HG03097 (cell line): ENCODE measurements around the gene GNL3L.
"Not testable (repeated sequence)": the region's sequence is repeated elsewhere in the genome, so short reads cannot be mapped to it uniquely, and the experiment has no call there.

Source experiments
- ATAC-seq: cut with Tn5 transposase; IDR thresholded peaks from one replicate; pipeline ENCODE4 v1.9.1; 2021; ENCODE audit not compliant: unreplicated experiment, low FRiP score

Gene GNL3L

DNA sequence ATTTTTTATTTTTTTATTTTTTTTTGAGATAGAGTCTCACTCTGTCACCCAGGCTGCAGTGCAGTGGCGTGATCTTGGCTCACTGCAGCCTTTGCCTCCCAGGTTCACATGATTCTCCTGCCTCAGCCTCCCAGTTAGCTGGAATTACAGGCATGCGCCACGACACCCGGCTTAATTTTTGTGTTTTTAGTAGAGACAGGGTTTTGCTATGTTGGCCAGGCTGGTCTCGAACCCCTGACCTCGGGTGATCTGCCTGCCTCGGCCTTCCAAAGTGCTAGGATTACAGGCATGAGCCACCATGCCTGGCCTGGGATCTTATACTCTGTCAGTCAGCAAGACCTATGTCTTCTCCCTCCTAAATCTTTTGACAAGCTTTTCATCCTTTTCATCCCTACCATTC is 25.0 kb downstream of the GNL3L start:
- ATAC-seq = not testable (repeated sequence)

DNA sequence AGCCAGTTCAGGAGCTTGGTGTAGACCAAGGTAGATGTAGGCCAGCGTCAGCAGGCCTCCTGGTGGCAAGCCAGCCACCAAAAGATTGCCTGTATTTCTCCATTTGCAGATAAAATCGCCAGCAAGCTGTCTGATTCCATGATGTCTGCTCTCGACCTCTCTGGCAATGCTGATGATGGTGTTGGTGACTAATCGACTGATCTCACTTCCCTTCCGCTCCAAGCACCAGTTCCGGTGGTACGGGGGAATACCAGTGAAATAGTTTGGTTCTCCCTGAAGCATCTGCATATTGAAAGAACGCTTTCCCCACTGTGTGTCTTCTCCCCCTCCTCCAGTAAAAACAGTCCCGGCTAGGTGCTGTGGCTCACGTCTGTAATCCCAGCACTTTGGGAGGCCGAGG is 30.4 kb downstream of the GNL3L start:
- ATAC-seq = no peak

DNA sequence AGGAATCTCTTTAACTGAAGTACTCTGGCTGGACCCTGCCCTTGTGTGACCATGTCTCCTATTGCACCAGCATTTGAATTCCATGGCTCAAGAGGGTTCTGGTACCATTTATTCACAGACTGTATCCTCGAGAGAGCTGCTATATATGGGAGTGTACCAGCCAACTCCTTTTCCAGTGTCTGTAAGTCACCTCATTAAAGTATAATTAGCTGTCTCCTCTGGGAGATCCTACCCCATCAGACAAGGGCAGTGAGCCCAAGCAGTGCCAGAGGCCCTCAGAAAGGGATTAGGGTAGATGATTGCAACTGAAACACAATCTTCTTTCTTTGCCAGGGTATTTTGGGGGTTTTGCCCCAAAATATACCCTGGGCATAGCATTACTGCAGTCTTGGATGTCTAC is 31.6 kb downstream of the GNL3L start:
- no peak for ATAC-seq

DNA sequence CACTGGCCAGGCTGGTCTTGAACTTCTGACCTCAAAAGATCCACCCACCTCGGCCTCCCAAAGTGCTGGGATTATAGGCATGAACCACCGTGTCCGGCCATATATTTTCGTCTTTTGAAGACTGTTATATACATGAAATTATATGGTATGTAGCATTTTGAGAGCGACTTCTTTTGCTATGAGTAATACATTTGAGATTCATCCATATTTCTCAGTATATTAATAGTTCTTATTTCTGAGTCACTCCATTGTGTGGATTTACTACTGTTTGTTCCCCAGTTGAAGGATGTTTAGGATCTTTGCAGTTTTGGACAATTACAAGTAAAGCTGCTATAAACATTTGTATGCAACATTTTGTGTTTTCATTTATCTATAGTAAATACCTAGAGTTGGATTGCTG is 34.9 kb downstream of the GNL3L start:
- ATAC-seq = no peak

DNA sequence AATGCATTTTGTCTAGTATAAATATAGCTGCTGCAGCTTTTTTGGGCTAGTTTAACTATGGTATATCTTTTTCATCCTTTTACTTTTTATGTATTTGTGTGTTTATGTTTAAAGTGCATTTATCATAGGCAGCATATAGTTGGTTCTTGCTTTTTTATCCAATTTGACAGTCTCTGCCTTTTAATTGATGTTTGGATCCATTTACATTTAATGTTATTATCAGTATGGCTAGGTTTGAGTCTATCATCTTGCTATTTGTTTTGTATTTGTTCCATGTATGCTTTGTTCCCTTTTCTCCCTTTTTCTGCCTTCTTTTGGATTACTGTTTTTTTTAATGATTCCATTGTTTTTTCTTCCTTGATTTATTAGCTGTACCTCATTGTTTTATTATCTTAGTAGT is 40.3 kb downstream of the GNL3L start:
- ATAC-seq = no peak

DNA sequence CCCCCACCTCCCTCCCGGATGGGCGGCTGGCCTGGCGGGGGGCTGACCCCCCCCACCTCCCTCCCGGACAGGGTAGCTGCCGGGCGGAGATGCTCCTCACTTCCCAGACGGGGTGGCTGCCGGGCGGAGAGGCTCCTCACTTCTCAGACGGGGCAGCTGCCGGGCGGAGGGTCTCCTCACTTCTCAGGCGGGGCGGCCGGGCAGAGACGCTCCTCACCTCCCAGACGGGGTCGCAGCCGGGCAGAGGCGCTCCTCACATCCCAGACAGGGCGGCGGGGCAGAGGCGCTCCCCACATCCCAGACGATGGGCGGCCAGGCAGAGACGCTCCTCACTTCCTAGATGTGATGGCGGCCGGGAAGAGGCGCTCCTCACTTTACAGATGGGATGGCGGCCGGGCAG is 42.6 kb downstream of the GNL3L start:
- ATAC-seq = not testable (repeated sequence)

DNA sequence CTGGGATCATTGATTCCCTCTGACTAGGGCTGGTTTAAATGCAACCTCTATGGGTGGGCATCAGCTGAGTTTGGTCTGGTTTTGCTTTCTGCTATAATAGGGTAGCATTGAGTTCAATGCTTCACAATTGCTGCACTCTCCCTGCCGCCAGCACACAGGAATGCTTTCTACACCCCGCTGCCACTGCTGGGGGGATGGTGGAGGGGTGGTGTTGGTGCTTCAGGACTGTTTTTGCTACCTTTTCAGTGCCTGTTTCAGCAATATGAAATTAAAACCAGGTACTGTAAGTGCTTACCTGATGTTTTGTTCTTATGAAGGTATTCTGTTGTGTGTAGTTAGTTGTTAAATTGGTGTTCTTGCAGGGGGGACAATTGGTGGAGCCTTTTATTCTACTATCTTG is 67.7 kb downstream of the GNL3L start:
- ATAC-seq = no peak

DNA sequence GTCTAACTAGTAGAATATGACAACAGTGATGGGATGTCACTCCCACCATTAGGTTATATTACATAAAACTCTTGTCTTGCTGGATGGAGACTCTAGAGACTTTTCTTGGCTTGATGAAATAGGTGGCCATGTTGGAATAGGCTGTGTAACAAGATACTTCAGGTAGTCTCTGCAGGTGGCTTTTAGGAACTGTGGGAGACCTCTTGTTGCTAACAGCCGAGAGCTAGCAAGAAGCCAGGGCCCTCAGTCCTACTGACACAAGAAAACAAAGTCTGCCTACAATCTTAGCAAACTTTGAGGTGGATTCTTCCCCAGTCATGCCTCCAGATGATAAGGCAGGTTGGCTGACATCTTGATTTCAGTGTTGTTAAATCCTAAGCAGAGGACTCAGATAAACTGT is 72.5 kb downstream of the GNL3L start:
- no peak for ATAC-seq
